Lower lobe of right lung (tissue), 2 donors: ENCODE data around the gene RPL28. TPM values are rescaled to one million over a fixed set of nuclear protein-coding genes. Genes with fewer than 3 reads are reported as not detected.
"Not testable (repeated sequence)": the region's sequence is repeated elsewhere in the genome, so short reads cannot be mapped to it uniquely, and the experiment has no call there.

ENCODE experiments used
- ATAC-seq, 2 donors: fragments of 200-7000 bp; cut with Tn5 transposase; one replicate each; pipeline ENCODE4 v1.9.1; 2020 to 2022; ENCODE audit warnings: mild to moderate bottlenecking in 2 of 2, moderate library complexity in 2 of 2
- DNase-seq: peaks from one replicate; pipeline ENCODE4 v3.0.0-alpha.2; 2020
- H3K27ac ChIP-seq: fragments of 200-600 bp; one replicate; pipeline ENCODE4 v1.8.0; 2022
- H3K27me3 ChIP-seq: fragments of 200-600 bp; one replicate; pipeline ENCODE4 v1.8.0; 2022; ENCODE audit warnings: low read depth
- H3K36me3 ChIP-seq: fragments of 200-600 bp; one replicate; pipeline ENCODE4 v1.8.0; 2022; ENCODE audit warnings: mild to moderate bottlenecking
- H3K4me1 ChIP-seq: fragments of 200-600 bp; one replicate; pipeline ENCODE4 v1.8.0; 2022
- H3K4me3 ChIP-seq: fragments of 200-600 bp; one replicate; pipeline ENCODE4 v1.8.0; 2022; ENCODE audit warnings: mild to moderate bottlenecking
- H3K9me3 ChIP-seq: fragments of 200-600 bp; one replicate; pipeline ENCODE4 v1.8.0; 2022
- CTCF ChIP-seq: fragments of 200-600 bp; IDR thresholded peaks from one replicate; pipeline ENCODE4 v1.8.0; 2022; ENCODE audit warnings: antibody characterized with exemption, mild to moderate bottlenecking
- intact Hi-C: fragments of 100-400 bp; cut with DNase I; formaldehyde crosslinking; loops from one replicate; pipeline ENCODE4 v1.11.0; 2022
- total RNA-seq: library from RNA; stranded (reverse); fragmentation: NEBNext Ultra II Directional; extraction: Animal tissue kit (Norgen Biotek cat#: 25700); gene quantifications from one replicate; pipeline ENCODE4 v1.2.1, GENCODE V29; 2021
- donor health status: DM: no; HTN: yes; CAD: no; lungs with severe emphysema.

RPL28 gene
- total RNA-seq, 1 donor from 2014 or later = 1,501 TPM

GRCh38 chr19:55391702-55392615 is 6.2 kb downstream of the RPL28 start:
- peaks cover 28% of the 10 kb centered on the region for H3K4me1 ChIP-seq
- H3K27me3 ChIP-seq = no peaks in the 10 kb centered on the region

GRCh38 chr19:55392820-55393761 is 7.4 kb downstream of the RPL28 start:
- Histone ChIP-seq H3K27ac (no peak overlapping the region), H3K4me3 (no peak overlapping the region), H3K27me3 (no peaks in the 10 kb centered on the region), H3K4me1 (peaks cover 17% of the 10 kb centered on the region), H3K36me3 (peaks cover 44% of the 10 kb centered on the region), H3K9me3 (no peaks in the 10 kb centered on the region)
- no peak for TF ChIP-seq CTCF
- DNase-seq = no peak
- ATAC-seq = no peak
- intact Hi-C loops = no loop called here

More at GRCh38 chr19:55391702-55392615, 6.2 kb downstream of the RPL28 start:
- Histone ChIP-seq H3K4me3 (no peak overlapping the region), H3K36me3 (peaks cover 55% of the 10 kb centered on the region), H3K27ac (no peak overlapping the region), H3K9me3 (no peaks in the 10 kb centered on the region)
- no peak for DNase-seq
- ATAC-seq = no peak
- intact Hi-C loops = no loop called here
- no peak for TF ChIP-seq CTCF

GRCh38 chr19:55398200-55398925 is 12.6 kb downstream of the RPL28 start:
- intact Hi-C loops = no loop called here
- H3K4me1 ChIP-seq = no peaks in the 10 kb centered on the region
- H3K4me3 ChIP-seq = peak overlapping the region; percentile 7
- TF ChIP-seq CTCF = no peak
- peaks cover 31% of the 10 kb centered on the region for H3K36me3 ChIP-seq
- DNase-seq (peak; percentile 74), ATAC-seq (peak; percentile 54 to 59)
- H3K27me3 ChIP-seq = no peaks in the 10 kb centered on the region
- no peaks in the 10 kb centered on the region for H3K9me3 ChIP-seq
- H3K27ac ChIP-seq = no peak overlapping the region

GRCh38 chr19:55400281-55401087 is 14.8 kb downstream of the RPL28 start:
- ATAC-seq (no peak), DNase-seq (no peak)
- H3K36me3 ChIP-seq = peaks cover 48% of the 10 kb centered on the region
- no peaks in the 10 kb centered on the region for H3K4me1 ChIP-seq
- no peaks in the 10 kb centered on the region for H3K9me3 ChIP-seq
- TF ChIP-seq CTCF = no peak
- intact Hi-C loops = no loop called here
- H3K4me3 ChIP-seq = no peak overlapping the region
- H3K27me3 ChIP-seq = no peaks in the 10 kb centered on the region
- no peak overlapping the region for H3K27ac ChIP-seq

GRCh38 chr19:55401390-55401789 is 15.7 kb downstream of the RPL28 start:
- DNase-seq, intact Hi-C loops, H3K9me3 ChIP-seq, H3K4me3 ChIP-seq, H3K4me1 ChIP-seq, H3K27me3 ChIP-seq, ATAC-seq, H3K27ac ChIP-seq: not testable (repeated sequence)
- H3K36me3 ChIP-seq = peaks cover 57% of the 10 kb centered on the region
